HuH-7.5 (cell line): Measurements from ENCODE around the gene DAGLA.
A peak's percentile ranks its signal among the peaks of the same experiment; 100 is the strongest.

ENCODE experiments used
- DNase-seq: peaks from one replicate; pipeline ENCODE4 v3.0.0; 2011; ENCODE audit warnings: low spot score

Gene DAGLA

GRCh38 chr11:61780581-61781162 is 100.5 kb downstream of the DAGLA start:
- peak; percentile 22 for DNase-seq

- no peak for DNase-seq
Observed at GRCh38 chr11:61781585-61781984, 101.4 kb downstream of the DAGLA start.

GRCh38 chr11:61782299-61782698 is 102.1 kb downstream of the DAGLA start:
- DNase-seq = peak; percentile 31

GRCh38 chr11:61782841-61783240 is 102.7 kb downstream of the DAGLA start:
- DNase-seq = no peak

GRCh38 chr11:61783717-61784505 is 103.7 kb downstream of the DAGLA start:
- peak; percentile 32 for DNase-seq

GRCh38 chr11:61784506-61784805 is 104.3 kb downstream of the DAGLA start:
- no peak for DNase-seq

- no peak for DNase-seq
Observed at GRCh38 chr11:61785837-61786402, 105.7 kb downstream of the DAGLA start.

- DNase-seq = peak; percentile 89
Observed at GRCh38 chr11:61787928-61788491, 107.8 kb downstream of the DAGLA start.

- peak; percentile 90 for DNase-seq
Observed at GRCh38 chr11:61791737-61792309, 111.6 kb downstream of the DAGLA start.

- peak; percentile 98 for DNase-seq
Observed at GRCh38 chr11:61792310-61793082, 112.3 kb downstream of the DAGLA start, which contains the start of the genes FEN1 and TMEM258. Gene FEN1, plus strand, starts transcription at chr11:61792911. Its CDS starts 2,451 bp downstream, at chr11:61795362. Gene TMEM258, minus strand, starts transcription at chr11:61792599. Its CDS starts 41 bp downstream, at chr11:61792558.

- no peak for DNase-seq
Observed at GRCh38 chr11:61793083-61793828, 113.1 kb downstream of the DAGLA start.

GRCh38 chr11:61793829-61794204 is 113.6 kb downstream of the DAGLA start:
- DNase-seq = no peak

- DNase-seq = no peak
Observed at GRCh38 chr11:61794579-61794978, 114.4 kb downstream of the DAGLA start.

- no peak for DNase-seq
Observed at GRCh38 chr11:61795459-61795858, 115.3 kb downstream of the DAGLA start.

GRCh38 chr11:61795876-61796526 is 115.8 kb downstream of the DAGLA start:
- no peak for DNase-seq
